Heart left ventricle (tissue), 13 donors: ENCODE results near the gene ATP2B2.

Experiments used
- CTCF ChIP-seq, 12 donors: fragments of 200-600 bp; sonication (generic) in 4 of 12; IDR thresholded peaks; one replicate each; pipeline versions ENCODE4 v1.5.0 to v1.8.0; 2018 to 2022; ENCODE audit warnings: antibody characterized with exemption in 12 of 12, mild to moderate bottlenecking in 5 of 12
- POLR2A ChIP-seq, 2 donors: fragments of 450-650 bp; IDR thresholded peaks; one replicate each; pipeline ENCODE4 v1.6.1; 2017; ENCODE audit warnings: antibody characterized with exemption in 2 of 2, mild to moderate bottlenecking in 2 of 2, moderate library complexity in 2 of 2
- donor health status: ischemic (EF 13 %, LVEDD 7.1; RV severe dilation, severe dysfunction).
- donor health status: DM: no; HTN: yes; CAD: no.
- donor health status: DM: no; HTN: no; CAD: no.
- donor health status: ischemic (EF 25% LVEDD 6.9; RV normal size, moderate dysfunction).
- donor health status: ischemic (EF 25% LVEDD 5.7; RV mildly dilated, moderate dysfunction).
- donor health status: ischemic (EF 35%, LVEDD 5.7; RV mildly dilated, moderate dysfunction).
- donor health status: nonischemic (EF 11% LVEDD 7.7; RV severe dilation, severe dysfunction).
- donor health status: DM: yes; HTN: yes; CAD: no.
- donor health status: PGD.
- donor health status: ischemic (EF 29% LVEDD 5.4; RV normal size, mild dysfunction).
- donor health status: nonischemic (EF 23%, LVEDD 6.1; RV moderate dilation, normal function).

GRCh38 chr3:10524270-10524669 is 18.9 kb upstream of the ATP2B2 start:
- TF ChIP-seq CTCF (IDR thresholded peaks at IDR 0.05) = no peak
- no peak for TF ChIP-seq POLR2A (IDR thresholded peaks at IDR 0.05)
